Fibroblast of skin of abdomen (primary cell): ENCODE data around the gene HEXIM1.
"Not testable (repeated sequence)": the region's sequence is repeated elsewhere in the genome, so short reads cannot be mapped to it uniquely, and the experiment has no call there.

Experiments
- DNase-seq: peaks from one replicate; pipeline ENCODE4 v3.0.0-alpha.2; 2013

Gene HEXIM1

DNA sequence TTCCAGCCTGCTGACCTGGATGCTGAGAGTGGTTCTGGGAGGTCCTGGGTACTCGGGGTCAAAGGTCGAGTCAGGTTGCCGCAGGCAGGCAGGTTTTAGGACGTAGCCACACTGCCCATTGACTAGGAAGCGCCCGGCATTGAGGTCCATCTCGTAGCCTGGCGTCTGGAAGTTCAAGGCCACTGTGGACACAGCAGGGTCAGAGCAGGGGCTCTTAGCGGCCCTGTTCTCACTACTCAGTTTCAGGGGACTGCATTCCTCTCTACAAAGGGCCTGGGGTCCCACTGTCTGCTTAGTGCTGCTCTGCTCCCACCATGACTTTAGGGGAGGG lies 34.9 kb upstream of the HEXIM1 start:
- DNase-seq = no peak

DNA sequence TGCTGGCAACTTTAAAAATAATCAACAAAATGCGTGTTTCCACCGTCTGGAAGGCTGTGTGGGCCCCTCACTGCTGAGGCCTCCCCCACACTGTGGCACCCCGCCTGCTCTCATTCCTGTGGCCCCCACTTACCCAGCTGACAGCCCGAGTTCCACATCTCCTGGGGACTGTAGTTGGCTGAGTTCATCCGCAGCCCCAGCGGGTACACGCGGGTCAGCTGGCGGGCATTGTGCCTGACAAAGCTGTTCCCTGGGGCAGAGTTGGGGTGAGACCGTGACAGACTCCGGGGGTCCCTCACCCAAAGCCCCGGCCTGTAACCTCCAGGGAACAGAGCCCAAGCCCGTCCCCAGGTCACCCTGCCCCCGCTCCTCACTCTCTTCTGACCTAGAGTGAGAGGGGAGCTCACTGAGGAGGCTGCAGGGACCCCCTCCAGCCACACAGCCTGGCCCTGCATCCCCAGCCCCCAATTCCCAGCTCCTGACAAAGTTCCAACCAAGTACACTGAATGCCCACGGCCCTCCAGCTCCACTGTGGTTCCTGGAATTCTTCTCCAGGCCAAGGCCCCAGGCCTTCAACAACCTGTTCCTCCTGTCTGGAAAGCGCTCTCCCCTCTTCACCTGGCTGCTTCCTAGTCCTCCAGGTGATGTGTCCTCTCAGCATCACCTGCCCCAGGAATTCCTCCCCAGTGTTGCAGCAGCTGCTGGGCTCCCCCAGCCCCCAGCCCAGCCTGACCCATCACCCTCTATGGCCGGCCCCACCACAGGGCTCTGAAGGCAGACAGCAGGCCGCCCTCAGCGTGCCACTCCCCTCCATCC lies 34.0 kb upstream of the HEXIM1 start:
- no peak for DNase-seq

DNA sequence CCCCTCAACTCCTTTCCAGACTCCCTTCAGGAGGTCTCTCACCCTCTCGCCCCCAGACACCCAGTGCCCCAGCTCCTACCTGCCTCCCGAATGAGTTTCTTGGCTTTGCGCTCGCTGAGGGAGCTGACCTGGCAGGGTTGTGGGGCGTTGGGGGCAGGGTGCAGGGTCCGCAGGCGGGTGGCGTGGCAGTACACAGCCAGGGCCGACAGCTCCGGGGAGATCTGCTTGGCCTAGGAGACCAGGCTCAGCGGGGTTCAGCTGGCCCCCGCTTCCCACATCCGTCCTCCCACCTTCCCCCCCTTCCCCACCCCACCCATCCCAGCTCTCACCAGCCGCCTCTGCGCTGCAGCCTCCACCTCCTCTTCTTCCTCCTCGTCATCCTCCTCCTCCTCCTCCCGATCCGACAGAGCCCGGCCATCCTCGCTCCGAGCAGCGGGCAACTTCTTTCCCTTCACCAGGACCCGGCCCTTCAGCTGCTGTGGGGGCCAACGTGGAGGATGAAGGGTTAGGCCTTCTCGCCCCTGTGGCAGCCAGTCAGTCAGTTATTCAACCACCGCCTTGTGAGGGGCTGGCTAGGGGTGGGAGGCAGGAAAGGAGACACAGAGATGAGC lies 33.2 kb upstream of the HEXIM1 start:
- DNase-seq = no peak

DNA sequence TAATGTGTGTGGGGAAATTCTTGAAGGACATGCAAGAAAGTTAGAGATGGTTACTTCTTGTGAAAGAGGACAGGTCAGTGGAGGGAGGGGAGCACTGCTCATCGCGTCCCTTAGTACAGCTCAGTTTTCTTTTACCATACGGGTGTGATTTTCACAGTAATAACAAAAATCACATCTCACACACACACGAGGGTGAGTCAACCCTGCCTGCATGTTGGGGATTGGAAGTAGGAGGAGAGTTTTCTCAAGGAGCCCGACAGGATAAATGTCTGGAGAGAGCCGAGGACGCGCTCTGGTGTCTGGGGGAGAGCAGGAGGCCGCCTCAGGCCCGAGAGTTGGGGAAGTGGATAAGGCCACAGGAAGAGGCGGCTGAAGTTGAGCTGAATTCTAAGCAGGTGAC lies 32.4 kb upstream of the HEXIM1 start:
- peak; percentile 55 for DNase-seq

DNA sequence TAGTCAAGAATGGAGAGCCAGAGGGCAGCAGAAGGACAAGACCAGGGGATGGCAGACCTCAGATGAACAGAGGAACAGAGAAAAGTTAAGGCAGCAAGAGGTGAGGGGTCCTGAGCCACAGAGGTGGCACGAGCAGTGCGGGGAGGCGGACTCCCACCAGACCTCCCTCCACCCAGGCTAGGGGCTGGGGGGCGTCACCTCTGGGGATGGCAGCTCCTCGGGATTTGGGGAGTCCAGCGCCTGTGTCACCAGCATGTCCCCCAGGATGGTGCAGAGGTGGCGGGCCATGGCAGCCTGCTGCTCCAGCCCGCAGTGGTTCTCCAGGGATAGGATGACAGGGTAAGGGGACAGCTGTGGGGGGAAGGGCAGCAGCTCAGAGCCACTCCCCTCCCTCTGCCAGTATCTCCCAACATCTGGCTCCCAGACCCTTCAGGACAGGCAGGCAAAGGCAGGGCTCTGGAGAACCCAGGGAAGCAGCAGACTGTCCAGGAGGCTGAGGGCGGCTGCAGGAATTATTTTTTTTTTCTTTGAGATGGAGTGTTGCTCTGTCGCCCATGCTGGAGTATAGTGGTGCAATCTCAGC lies 31.8 kb upstream of the HEXIM1 start:
- DNase-seq = peak; percentile 31

DNA sequence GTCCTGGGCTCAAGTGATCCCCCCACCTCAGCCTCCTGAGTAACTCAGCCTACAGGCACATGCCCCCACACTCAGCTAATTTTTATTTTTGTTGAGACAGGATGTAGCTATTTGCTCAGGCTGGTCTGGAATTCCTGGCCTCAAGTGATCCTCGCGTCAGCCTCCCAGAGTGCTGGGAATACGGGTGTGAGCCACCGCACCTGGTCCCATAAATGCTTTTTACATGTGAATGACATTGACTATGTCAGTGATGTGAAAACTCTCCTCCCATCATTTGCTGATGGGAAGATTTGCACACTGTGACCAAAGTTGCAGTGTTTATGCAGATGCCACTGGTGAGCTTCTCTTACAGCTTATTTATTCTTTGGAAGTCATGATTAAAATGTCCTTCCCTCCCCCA lies 30.9 kb upstream of the HEXIM1 start:
- DNase-seq = no peak

DNA sequence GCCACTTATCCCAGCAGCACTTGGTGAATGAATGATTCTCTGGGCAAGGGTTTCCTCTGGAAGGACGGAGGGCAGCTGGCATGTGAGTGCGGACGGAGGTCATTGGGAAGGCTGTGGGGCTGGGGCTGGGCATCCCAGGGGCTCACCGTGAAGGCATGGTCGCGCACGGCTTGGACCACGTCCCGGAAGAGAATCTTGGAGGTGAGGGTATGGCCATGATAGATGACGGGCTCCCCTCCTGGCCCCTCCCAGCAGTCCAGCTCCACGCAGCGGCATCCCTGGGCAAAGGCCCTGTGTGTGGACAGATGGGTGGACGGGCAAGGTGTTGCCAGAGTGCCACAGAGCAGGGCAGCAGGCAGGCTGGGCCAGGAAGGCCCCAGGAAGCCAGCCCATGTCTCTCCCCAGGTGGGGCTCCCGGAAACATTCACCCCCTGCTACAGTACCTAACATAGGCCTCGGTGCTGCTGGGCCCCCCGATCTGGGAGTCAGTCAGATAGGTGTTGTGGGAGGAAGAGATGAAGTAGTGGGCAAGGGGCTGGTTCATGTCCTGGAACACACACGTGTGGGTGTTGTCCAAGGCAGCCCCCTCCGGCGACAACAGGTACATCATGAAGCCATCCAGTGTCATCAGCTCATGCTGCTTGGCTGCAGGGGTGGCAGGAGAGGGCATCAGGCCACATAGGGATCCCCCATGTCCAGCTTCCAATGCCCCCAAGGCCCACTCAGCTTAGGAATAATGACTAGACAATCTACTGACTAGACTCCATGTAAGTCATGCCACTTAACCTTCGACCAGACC lies 30.2 kb upstream of the HEXIM1 start:
- no peak for DNase-seq

DNA sequence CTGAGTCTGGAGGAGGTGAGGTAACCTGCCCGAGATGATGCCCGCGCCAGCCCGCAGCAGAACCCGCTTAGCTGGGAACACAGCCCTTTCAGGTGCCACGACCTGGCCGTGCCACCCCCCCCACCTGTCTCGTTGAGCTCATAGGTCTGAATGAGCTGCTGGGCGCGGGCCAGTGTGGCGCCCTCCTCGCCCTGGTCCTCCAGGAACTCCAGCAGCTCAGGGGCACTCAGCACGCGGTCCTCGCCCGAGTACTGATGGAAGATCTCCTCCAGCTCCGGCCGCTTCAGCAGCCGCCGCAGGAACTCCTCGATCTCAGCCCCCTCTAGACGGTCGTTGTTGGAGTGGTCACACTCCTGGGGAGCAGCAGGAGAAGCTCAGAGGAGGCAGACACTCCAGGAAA lies 29.6 kb upstream of the HEXIM1 start:
- DNase-seq = no peak

DNA sequence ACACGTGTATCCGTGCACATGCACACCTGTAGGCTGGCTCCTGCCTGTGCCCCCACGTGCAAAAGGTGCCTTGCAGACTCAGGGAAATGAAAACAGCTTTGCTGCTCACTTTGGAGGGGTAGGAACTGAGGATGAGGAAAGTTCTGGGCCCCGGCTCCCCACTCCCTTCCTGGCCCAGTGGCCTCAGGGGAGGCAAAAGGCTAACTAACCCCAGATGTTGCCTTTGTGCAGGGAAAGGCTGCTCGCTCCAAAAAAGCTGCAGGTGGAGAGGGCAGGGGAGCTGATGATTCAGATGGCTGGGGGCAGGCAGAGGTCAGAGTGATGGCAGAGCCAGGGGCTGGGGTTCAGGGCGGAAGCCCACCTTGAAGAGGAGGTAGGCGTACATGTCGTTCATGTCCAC lies 28.3 kb upstream of the HEXIM1 start:
- no peak for DNase-seq

DNA sequence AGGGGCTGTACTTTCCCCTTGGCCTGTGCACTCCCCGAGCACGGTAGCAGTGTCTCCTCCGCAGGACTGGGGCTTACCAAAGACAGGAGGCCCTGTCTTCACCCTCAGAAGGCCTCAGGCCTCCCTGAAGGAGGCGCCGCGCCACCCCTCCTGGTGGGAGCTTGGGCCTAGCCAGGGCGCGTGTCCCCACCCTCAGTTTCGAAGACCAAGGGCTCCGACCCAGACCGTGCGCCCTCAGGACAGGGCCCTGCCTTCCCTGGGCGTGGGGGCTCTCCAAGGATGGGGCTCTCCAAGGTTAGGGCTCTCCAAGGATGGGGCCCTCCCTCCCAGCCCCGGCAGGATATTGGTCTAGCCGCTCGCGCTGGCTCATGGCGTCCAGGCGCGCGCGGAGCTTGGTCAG lies 27.7 kb upstream of the HEXIM1 start:
- no peak for DNase-seq

DNA sequence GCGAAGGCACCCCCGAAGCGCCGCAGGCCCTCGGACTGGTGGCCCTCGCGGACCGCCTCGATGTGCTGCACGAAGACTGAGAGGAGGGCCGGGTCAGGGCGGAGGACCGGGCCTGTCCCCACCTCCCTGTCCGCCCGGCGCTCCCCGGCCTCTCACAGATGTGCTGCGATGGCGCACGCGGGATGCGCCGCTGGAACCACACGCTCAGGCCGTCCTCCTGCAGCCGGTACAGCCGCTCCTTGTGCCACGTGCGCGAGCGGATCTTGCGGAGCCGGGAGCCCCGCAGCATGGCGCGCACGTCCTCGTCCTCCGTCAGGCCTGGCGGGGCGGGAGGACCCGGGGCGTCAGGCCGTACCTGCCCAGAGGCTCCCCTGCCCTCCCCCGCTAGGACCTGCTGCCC lies 27.2 kb upstream of the HEXIM1 start:
- DNase-seq = no peak

DNA sequence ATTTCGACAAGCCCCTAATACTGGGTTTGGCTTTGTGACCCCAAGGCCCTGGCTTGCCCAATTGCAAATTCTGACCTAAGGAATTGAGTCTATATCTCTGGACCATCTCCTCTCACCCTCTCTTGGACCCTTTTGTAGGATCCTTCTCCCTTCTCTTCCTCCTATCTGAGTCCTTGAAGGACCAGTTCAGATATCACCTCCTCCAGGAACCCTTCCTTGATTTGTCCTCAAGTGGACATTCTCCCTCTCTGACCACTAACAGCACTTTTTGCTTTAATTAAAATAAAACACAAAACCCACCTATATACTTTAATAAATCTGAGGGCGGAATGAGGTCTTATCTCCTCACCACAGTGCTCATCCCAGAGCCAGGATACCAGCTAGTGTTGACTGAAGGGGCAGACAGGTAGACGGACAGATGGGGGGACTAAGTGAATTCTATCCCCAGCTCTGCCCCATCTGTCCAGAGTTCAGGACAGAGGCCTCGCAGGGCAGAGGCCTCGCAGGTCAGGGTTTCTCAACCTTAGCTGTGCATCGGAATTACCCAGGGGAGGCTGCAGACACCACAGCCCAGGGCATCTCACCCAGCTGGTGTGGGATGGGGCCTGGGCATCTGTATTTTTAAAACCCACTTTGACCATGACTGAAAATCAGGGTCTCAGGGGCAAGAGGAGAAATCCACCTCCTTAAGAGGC lies 25.1 kb upstream of the HEXIM1 start:
- DNase-seq = no peak

DNA sequence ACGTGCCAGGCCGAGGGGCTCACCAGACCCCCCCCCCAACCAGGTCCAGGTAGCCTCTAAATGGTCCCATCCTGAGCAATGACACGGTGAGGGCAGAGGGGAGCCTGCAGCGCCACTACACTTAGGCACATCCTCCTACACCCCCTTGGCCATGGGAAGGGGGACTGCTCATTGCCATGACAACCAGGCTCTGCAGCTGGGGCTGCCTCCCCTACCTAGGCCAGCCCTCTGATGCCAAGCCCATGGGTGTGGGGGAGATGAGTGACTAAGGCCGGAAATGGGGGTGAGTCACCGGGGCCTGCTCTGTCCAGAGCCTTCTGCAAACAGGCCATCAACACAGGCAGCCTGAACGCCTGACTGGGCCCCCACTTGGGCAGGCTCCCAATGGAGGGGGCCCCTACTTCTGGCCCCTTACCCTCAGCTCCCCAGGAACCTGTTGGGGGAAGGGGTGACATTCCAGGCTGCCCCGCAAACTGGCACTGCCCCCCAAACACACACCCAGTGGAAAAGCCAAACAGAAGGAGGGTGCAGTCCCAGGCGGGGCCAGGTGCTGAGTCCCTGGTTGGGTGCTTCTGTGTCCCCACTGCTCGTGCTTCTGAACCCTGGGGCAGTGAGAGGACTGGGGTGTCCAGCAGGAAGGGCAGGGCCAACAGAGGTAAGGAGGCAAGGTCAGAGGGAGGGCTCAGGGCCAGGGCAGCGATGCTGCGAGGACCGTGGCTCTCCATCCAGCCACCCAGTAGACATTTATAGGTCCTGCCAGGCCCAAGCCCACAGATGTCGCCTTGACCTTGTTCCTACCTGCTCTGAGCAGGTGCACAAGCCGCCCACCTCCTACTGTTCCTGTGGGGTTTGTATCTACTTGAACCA lies 24.1 kb upstream of the HEXIM1 start:
- DNase-seq = peak; percentile 90

DNA sequence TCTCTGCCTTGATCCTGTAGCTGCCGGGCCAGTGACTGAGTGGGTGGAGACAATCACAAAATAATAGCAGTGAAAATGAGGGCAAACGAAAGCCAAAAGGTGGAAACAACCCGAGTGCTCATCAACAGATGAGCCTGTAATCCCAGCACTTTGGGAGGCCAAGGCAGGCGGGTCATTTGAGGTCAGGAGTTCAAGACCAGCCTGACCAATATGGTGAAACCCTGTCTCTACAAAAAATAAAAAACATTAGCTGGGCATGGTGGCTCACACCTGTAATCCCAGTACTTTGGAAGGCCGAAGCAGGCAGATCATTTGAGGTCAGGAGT lies 23.5 kb upstream of the HEXIM1 start:
- not testable (repeated sequence) for DNase-seq

DNA sequence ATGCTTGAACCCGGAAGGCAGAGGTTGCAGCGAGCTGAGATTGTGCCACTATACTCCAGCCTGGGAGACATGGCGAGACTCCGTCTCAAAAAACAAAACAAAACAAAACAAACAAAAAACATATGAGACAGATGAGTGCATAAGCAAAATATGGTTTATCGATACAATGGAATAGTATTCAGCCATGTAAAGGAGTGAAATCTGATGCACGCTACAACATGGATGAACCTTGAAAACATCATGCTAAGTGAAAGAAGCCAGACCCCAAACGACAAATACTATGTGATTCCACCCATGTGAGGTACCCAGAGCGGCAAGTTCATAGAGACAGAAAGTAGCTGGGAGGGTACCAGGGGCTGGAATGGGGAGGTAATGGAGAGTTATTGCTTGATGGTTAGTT lies 22.8 kb upstream of the HEXIM1 start:
- no peak for DNase-seq

DNA sequence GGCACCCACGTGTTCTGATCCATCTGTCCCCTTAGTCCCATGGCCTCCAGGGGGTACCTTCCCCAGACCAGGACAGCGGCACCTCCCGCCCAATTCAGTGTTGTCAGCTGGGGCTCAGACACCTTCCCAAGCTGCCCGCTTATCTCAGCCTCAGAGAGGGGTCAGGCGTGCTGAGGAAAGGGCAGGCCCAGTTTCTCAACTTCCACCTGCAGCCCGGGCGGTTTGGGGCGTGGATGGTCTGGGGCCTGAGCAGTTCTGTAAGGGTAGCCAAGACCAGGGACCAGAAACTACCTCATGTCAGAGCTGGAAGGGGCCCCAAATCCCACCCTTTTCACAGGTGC lies 21.1 kb upstream of the HEXIM1 start:
- no peak for DNase-seq

DNA sequence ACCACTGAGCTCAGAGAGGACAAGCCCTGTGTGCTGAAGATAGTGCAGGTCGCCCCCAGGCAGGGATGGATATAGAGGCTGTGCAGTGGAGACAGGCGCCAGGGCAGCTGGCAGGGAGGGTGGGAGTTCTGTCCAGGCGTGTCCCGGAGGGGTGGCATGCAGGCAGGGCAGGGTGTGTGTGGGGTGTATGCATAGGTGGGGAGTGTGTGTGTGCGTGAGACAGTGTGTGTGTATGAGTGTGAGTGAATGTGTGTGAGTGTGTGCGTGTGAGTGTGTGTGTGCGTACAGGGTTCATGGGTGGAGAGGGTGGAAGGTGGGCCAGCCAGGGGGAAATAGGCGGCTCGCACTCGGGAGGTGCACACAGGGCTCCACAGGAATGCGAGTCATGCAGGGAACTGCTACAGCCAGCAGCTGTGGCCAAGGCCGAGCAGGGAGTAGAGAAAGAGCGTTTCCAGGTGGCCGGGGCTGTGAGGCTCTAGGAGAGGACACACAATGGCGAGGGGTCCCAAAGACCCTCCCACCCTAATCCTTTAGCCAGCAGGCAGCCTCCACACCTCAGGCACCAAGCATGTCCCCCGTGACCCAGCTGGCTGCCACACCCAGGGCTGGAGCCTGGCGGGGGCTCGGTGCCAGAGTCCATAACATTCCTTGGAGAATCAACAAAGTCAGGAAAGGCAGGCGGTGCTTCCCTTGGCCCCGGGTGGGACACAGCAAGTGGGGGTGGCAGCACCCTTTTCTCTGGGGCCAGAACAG lies 20.6 kb upstream of the HEXIM1 start:
- DNase-seq = peak; percentile 46

DNA sequence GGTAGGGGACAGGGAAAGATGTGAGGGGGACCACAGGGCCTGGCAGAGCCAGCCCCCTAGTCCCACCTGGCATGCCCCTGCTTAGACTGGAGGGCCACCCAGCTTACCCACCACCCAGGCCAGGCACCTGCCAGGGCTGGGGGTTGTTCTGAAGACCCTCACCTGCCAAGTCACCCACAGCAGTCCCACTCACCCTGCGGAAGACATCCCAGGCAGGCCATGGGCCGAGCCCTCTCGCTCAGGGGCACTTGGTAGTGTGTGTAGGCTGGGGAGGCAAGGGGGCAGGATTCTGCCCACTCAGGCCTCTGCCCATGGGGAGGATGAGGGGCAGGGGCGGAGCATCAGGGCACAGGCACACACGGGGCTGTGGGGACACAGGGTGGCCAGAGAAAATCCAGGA lies 19.9 kb upstream of the HEXIM1 start:
- DNase-seq = no peak

DNA sequence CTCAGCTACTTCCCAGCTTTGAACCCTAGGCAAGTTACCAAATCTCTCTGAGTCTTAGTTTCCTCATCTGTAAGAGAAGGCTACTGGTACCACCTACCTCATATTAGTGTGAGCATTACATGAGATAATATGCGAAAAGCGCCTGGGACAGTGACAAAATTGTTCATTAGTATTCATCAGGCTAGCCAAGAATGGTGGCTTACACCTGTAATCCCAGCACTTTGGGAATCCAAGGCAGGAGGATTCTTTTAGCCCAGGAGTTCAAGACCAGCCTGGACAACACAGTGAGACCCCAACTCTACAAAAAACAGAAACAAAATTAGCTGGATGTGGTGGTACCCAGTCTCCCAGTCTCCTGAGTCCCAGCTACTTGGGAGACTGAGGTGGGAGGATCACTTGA lies 19.3 kb upstream of the HEXIM1 start:
- DNase-seq = no peak

DNA sequence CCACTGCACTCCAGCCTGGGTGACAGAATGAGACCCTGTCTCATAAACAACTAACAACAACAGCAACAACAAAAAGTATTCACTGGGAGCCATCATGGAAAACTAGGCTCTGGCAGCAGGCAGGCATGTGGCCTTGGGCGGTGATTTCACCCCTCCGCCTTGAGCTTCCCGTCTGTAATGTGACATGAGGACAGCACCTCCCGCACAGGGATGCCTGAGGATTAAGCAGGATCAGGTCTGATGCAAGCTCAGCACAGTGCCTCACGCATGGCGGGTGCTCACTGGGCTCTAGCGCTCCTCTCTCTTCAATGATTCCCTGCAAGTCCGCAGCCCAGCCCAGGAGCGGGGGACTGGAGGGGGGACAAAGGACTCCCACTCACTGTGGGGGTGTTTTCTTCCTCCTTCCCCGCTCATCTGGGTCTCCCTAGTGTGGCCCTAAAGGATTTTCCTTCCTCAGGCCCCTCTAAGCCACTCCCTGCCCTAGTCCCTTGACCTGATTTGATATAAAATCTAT lies 18.8 kb upstream of the HEXIM1 start:
- DNase-seq = peak; percentile 54
